Breast epithelium (tissue), 4 donors: Measurements from ENCODE around the gene CACNA2D1. TPM values are rescaled to one million over a fixed set of nuclear protein-coding genes. Genes with fewer than 3 reads are reported as not detected.

Experiments used
- DNase-seq, 2 donors: peaks; one replicate each; pipeline ENCODE4 v3.0.0-alpha.2; 2019; ENCODE audit warnings: low spot score in 2 of 2
- H3K27ac ChIP-seq, 2 donors: fragments of 200-600 bp; sonication (generic) in 1 of 2; one replicate each; pipeline ENCODE4 v1.5.1; 2016 to 2019; ENCODE audit warnings: mild to moderate bottlenecking in 1 of 2
- H3K27me3 ChIP-seq, 2 donors: fragments of 200-600 bp; sonication (generic) in 1 of 2; one replicate each; pipeline versions ENCODE4 v1.5.1 to v1.6.0; 2017 to 2019; ENCODE audit warnings: control low read depth in 1 of 2, mild to moderate bottlenecking in 1 of 2
- H3K36me3 ChIP-seq: fragments of 200-600 bp; one replicate; pipeline ENCODE4 v1.5.1; 2019
- H3K4me1 ChIP-seq, 2 donors: fragments of 200-600 bp; sonication (generic); one replicate each; pipeline ENCODE4 v1.5.1; 2016 to 2019; ENCODE audit warnings: control low read depth in 1 of 2
- H3K4me3 ChIP-seq, 3 donors: fragments of 200-600 bp; sonication (generic); 1 replicate in 2 of 3; 2 replicates in 1 of 3; pipeline ENCODE4 v1.5.1; 2016 to 2019; ENCODE audit warnings: mild to moderate bottlenecking in 3 of 3, moderate library complexity in 2 of 3
- H3K9me3 ChIP-seq, 2 donors: fragments of 200-600 bp; sonication (generic) in 1 of 2; one replicate each; pipeline ENCODE4 v1.5.1; 2016 to 2019; ENCODE audit warnings: control low read depth in 1 of 2
- POLR2A ChIP-seq: fragments of 450-650 bp; IDR thresholded peaks from one replicate; pipeline ENCODE4 v1.6.1; 2016; ENCODE audit warnings: antibody characterized with exemption, mild to moderate bottlenecking, moderate library complexity
- POLR2AphosphoS5 ChIP-seq, 3 donors: sonication (generic); formaldehyde crosslinking; IDR thresholded peaks; one replicate each; pipeline ENCODE4 v1.6.1; 2017; ENCODE audit warnings: antibody characterized with exemption in 3 of 3
- intact Hi-C: fragments of 100-400 bp; cut with DNase I; formaldehyde crosslinking; loops from one replicate; pipeline ENCODE4 v1.15.1; 2023; ENCODE audit warnings: low total_unique reads
- total RNA-seq, 3 donors: library from RNA; depleted of rRNA; stranded (reverse); fragments of >200 nt; gene quantifications; one replicate each; pipeline ENCODE4 v1.1.0, GENCODE V29; 2016
- TF ChIP-seq, protein P1 (sequence below), 3 donors: fragments of 450-650 bp; IDR thresholded peaks; one replicate each; pipeline ENCODE4 v1.5.1; 2016 to 2017; ENCODE audit warnings: antibody characterized with exemption in 3 of 3, mild to moderate bottlenecking in 3 of 3, moderate library complexity in 3 of 3

CACNA2D1 gene
- total RNA-seq, 3 donors from 2014 or later: 10.2 to 79.4 (median 16.0) TPM

- H3K4me1 ChIP-seq: no peaks in the 10 kb centered on the region
- no peak overlapping the region for H3K27ac ChIP-seq
- no peaks in the 10 kb centered on the region for H3K27me3 ChIP-seq
- no peaks in the 10 kb centered on the region for H3K36me3 ChIP-seq
- TF ChIP-seq POLR2A (no peak), POLR2AphosphoS5 (IDR thresholded peaks at IDR 0.05) (no peak)
- TF ChIP-seq, protein P1, sequence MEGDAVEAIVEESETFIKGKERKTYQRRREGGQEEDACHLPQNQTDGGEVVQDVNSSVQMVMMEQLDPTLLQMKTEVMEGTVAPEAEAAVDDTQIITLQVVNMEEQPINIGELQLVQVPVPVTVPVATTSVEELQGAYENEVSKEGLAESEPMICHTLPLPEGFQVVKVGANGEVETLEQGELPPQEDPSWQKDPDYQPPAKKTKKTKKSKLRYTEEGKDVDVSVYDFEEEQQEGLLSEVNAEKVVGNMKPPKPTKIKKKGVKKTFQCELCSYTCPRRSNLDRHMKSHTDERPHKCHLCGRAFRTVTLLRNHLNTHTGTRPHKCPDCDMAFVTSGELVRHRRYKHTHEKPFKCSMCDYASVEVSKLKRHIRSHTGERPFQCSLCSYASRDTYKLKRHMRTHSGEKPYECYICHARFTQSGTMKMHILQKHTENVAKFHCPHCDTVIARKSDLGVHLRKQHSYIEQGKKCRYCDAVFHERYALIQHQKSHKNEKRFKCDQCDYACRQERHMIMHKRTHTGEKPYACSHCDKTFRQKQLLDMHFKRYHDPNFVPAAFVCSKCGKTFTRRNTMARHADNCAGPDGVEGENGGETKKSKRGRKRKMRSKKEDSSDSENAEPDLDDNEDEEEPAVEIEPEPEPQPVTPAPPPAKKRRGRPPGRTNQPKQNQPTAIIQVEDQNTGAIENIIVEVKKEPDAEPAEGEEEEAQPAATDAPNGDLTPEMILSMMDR (IDR thresholded peaks at IDR 0.05): no peak
- H3K4me3 ChIP-seq: no peak overlapping the region
- no peaks in the 10 kb centered on the region for H3K9me3 ChIP-seq
- no peak for DNase-seq
- intact Hi-C loops: no loop called here
Observed at GRCh38 chr7:82131215-82131614, 312.4 kb downstream of the CACNA2D1 start.

DNA sequence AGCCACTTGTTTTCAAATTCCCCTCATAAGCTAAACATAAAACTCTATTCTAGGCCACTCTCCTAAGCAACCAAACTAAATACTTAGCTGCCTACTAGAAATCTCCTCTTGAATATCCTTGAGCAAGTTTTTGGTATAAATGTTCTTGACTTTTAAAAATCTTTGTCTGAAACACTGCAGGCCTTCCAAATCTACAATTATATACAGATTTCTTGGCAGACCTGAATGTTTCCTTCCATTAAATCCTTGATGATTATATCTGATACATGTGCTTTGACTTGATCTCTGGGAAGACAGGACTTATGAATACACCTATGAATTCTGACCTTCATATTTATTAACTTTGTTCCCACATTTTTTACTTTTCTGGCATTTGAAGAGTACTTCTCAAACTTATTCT, 314.5 kb downstream of the CACNA2D1 start:
- TF ChIP-seq, protein P1 (IDR thresholded peaks at IDR 0.05): no peak
- TF ChIP-seq POLR2AphosphoS5 (IDR thresholded peaks at IDR 0.05) (no peak), POLR2A (no peak)
- Histone ChIP-seq H3K4me1 (no peaks in the 10 kb centered on the region), H3K4me3 (no peak overlapping the region), H3K36me3 (no peaks in the 10 kb centered on the region), H3K27ac (no peak overlapping the region), H3K27me3 (no peaks in the 10 kb centered on the region), H3K9me3 (peaks cover 0 to 12% of the 10 kb centered on the region in 2 donors)
- intact Hi-C loops: no loop called here
- DNase-seq: no peak

DNA sequence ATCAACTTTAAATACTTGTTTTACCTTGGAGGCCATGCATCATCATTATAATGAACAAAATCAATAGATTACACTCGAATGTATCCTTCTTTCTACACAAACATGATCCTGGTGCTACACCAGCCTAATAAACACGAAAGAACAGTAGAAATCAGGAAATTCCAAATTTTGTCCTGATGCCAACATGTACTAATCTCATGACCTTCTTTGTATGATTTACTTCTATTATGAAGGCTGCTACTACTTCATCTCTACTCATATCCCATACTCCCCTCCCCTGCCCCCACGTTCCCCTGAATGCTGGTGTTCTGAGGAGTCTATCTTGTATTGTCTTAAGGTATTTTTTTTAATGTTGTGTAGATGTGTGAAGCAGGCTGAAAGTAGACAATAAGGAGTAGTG, 315.0 kb downstream of the CACNA2D1 start:
- no peak overlapping the region for H3K4me3 ChIP-seq
- no peaks in the 10 kb centered on the region for H3K4me1 ChIP-seq
- no peak for DNase-seq
- no peak overlapping the region for H3K27ac ChIP-seq
- intact Hi-C loops: no loop called here
- no peaks in the 10 kb centered on the region for H3K36me3 ChIP-seq
- TF ChIP-seq, protein P1 (IDR thresholded peaks at IDR 0.05): no peak
- TF ChIP-seq POLR2A: no peak
- no peak for TF ChIP-seq POLR2AphosphoS5 (IDR thresholded peaks at IDR 0.05)
- H3K9me3 ChIP-seq: peaks cover 0 to 15% of the 10 kb centered on the region in 2 donors
- H3K27me3 ChIP-seq: no peaks in the 10 kb centered on the region

DNA sequence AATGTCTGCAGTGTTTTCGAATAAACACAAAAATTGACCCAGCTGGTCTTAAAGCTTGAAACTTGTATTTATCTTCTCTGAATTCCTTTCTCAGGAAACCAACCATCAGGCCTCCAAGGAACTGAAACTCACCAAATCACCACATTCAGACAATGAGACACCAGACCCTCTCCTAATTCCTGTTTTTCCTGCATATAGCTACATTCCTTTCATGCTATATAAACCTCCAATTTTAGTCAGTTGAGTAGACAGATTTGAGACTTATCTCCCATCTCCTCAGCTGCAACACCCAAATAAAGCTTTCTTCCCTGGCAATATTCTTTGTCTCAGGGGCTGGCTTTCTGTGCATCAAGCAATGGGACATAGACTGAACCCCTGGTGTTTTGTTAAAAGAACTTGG, 317.0 kb downstream of the CACNA2D1 start:
- H3K9me3 ChIP-seq: peaks cover 0 to 15% of the 10 kb centered on the region in 2 donors
- intact Hi-C loops: no loop called here
- DNase-seq: no peak
- no peaks in the 10 kb centered on the region for H3K4me1 ChIP-seq
- no peak overlapping the region for H3K27ac ChIP-seq
- no peaks in the 10 kb centered on the region for H3K27me3 ChIP-seq
- H3K36me3 ChIP-seq: no peaks in the 10 kb centered on the region
- TF ChIP-seq POLR2AphosphoS5 (IDR thresholded peaks at IDR 0.05) (no peak), POLR2A (no peak)
- TF ChIP-seq, protein P1 (IDR thresholded peaks at IDR 0.05): no peak
- H3K4me3 ChIP-seq: no peak overlapping the region

DNA sequence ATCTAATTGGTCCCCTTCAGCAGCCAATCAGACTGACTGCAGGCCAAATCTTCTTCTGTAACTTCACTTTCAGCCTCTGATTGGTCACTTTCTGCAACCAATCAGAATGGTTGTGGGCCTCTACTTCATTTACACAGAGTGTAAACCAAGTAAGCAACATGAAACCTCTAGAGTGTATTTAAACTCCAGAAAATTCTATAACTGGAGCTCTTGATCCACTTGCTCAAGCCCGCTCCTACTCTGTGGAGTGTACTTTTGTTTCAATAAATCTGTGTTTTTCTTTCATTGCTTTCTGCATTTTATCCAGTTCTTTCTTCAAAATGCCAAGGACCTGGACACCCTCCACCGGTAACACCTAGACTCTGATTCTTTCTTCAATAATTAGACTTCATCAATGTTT, 319.1 kb downstream of the CACNA2D1 start:
- Histone ChIP-seq H3K4me1 (no peaks in the 10 kb centered on the region), H3K36me3 (no peaks in the 10 kb centered on the region), H3K27me3 (no peaks in the 10 kb centered on the region), H3K27ac (no peak overlapping the region), H3K9me3 (peaks cover 0 to 15% of the 10 kb centered on the region in 2 donors), H3K4me3 (no peak overlapping the region)
- intact Hi-C loops: no loop called here
- TF ChIP-seq POLR2AphosphoS5 (IDR thresholded peaks at IDR 0.05) (no peak), POLR2A (no peak)
- TF ChIP-seq, protein P1 (IDR thresholded peaks at IDR 0.05): no peak
- no peak for DNase-seq
